Activated CD4-positive, alpha-beta T cell treated with anti-CD3 and anti-CD28 coated beads for 36 hours (primary cell): ENCODE results near the gene NUP50. TPM values are rescaled to one million over a fixed set of nuclear protein-coding genes. Genes with fewer than 3 reads are reported as not detected.
A peak's percentile ranks its signal among the peaks of the same experiment; 100 is the strongest.
"Not testable (repeated sequence)": the region's sequence is repeated elsewhere in the genome, so short reads cannot be mapped to it uniquely, and the experiment has no call there.

Experiments used
- ATAC-seq: fragments of 200-7000 bp; cut with Tn5 transposase; one replicate; pipeline ENCODE4 v1.10.0; 2021; ENCODE audit warnings: mild to moderate bottlenecking, moderate library complexity
- CTCF ChIA-PET: fragments of 350-600 bp; sonication (Branson Sonifier 250); formaldehyde crosslinking; loops from one replicate; lab custom pipeline; 2021; ENCODE audit warnings: antibody characterized with exemption; lab: Charles Lee
- POLR2A ChIA-PET: fragments of 350-600 bp; sonication (Branson Sonifier 250); formaldehyde crosslinking; loops from one replicate; lab custom pipeline; 2021; ENCODE audit warnings: antibody characterized with exemption, inconsistent platforms; lab: Charles Lee
- DNase-seq: peaks from one replicate; pipeline ENCODE4 v3.0.0-alpha.2; 2020
- H3K27ac Mint-ChIP-seq: one replicate; pipeline ENCODE4 v1.8.0; 2021; ENCODE audit warnings: mixed read lengths
- H3K27me3 Mint-ChIP-seq: one replicate; pipeline ENCODE4 v1.8.0; 2021; ENCODE audit warnings: mixed read lengths
- H3K36me3 Mint-ChIP-seq: one replicate; pipeline ENCODE4 v1.8.0; 2021; ENCODE audit warnings: low read depth, mixed read lengths
- H3K4me1 Mint-ChIP-seq: one replicate; pipeline ENCODE4 v1.8.0; 2021; ENCODE audit warnings: mixed read lengths
- H3K4me3 Mint-ChIP-seq: one replicate; pipeline ENCODE4 v1.8.0; 2021; ENCODE audit warnings: mild to moderate bottlenecking, moderate library complexity, mixed read lengths
- H3K9me3 Mint-ChIP-seq: one replicate; pipeline ENCODE4 v1.8.0; 2021; ENCODE audit warnings: low read depth, mixed read lengths
- intact Hi-C, 2 experiments: fragments of 100-400 bp; cut with DNase I in 1 of 2; cut with micrococcal nuclease in 1 of 2; formaldehyde crosslinking; loops; one replicate each; pipeline versions ENCODE4 v1.14.2 to v1.15.1; 2022 to 2024; cut with DNase I, micrococcal nuclease
- total RNA-seq, 2 experiments: library from RNA; stranded (reverse); gene quantifications; one replicate each; pipeline ENCODE4 v1.2.3, GENCODE V29; 2021

Gene NUP50
- total RNA-seq, 2 experiments from 2014 or later: 136 to 141 TPM

DNA sequence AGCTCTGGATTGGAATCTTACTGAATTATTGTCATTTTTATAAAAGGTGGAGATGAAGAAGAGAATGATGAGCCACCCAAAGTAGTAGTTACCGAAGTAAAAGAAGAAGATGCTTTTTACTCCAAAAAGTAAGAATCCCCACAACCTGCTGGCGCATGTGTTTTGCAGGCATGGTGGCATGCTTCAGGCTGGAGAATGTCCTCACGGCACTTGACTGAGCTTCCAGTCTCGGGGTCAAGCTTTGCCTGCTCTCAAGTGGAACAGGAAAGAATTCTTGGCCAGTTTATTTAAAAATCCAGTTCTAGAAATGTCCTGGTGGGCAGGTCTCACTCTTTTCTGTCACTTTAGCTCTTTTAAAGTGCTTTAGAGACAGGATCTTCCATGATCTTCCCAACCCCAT lies 17.5 kb downstream of the NUP50 start:
- H3K27ac Mint-ChIP-seq: peak overlapping the region; percentile 53
- no peak for ATAC-seq
- H3K27me3 Mint-ChIP-seq: no peaks in the 10 kb centered on the region
- peaks cover 53% of the 10 kb centered on the region for H3K4me1 Mint-ChIP-seq
- POLR2A ChIA-PET: interaction anchor here (0.7 kb wide), 1 partner anchor 53 kb away, joined by 3 read pairs; no protein-coding TSS in a partner anchor
- intact Hi-C loops: no loop called here
- H3K36me3 Mint-ChIP-seq: peaks cover 79% of the 10 kb centered on the region
- H3K9me3 Mint-ChIP-seq: no peaks in the 10 kb centered on the region
- CTCF ChIA-PET: no interaction called here
- DNase-seq: no peak
- H3K4me3 Mint-ChIP-seq: no peak overlapping the region

- CTCF ChIA-PET: no interaction called here
- Mint-ChIP-seq H3K9me3 (no peaks in the 10 kb centered on the region), H3K4me3 (no peak overlapping the region), H3K27me3 (no peaks in the 10 kb centered on the region), H3K27ac (peak overlapping the region; percentile 53), H3K36me3 (peaks cover 75% of the 10 kb centered on the region), H3K4me1 (peaks cover 51% of the 10 kb centered on the region)
- POLR2A ChIA-PET: interaction anchor here (0.7 kb wide), 1 partner anchor 52 kb away, joined by 3 read pairs; no protein-coding TSS in a partner anchor
- no peak for ATAC-seq
- DNase-seq: no peak
- intact Hi-C loops: no loop called here
Measured at GRCh38 chr22:45181766-45182165, 18.0 kb downstream of the NUP50 start.

GRCh38 chr22:45183974-45184373 lies 20.2 kb downstream of the NUP50 start:
- Mint-ChIP-seq H3K36me3 (peaks cover 68% of the 10 kb centered on the region), H3K27ac (no peak overlapping the region), H3K27me3 (no peaks in the 10 kb centered on the region), H3K9me3 (no peaks in the 10 kb centered on the region), H3K4me1 (peaks cover 36% of the 10 kb centered on the region), H3K4me3 (no peak overlapping the region)
- ChIA-PET POLR2A (no interaction called here), CTCF (no interaction called here)
- ATAC-seq (no peak), DNase-seq (no peak)
- intact Hi-C loops: no loop called here

DNA sequence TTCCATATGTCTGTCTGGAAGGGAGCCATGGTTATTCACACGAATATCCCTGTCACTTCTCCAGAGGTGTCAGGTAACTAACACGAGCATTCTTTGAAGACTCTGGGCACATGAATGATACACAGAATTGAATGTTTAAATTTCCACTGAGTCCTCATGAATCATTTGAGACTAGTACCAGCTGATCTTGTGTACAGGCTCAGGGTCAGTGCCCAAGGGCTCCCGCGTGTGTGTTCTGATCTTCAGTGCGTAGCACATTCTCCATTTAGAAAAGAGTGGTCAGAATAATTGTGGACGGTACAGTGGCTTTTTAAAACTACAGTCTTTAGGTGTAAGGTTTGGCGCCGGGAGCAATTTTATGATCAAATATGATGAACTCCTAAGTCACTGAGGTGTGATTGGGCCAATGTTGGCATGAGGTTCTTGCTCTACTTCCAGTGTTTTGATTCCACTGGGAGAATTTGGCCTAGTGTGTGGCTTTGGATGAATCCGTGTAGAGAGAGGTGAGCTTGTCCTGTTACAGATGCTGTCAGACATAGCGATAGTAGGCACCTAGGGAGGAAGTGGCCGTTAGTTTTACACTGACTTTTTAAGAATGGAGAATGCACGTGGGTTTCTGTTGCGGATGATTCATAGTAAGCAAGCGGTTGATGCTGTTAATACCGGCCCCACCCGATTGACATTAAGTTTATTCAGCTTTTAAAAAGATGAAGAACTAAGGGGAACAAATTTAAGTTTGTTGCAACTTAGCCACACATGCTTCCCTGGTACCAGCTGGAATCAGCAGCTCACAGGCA lies 22.2 kb downstream of the NUP50 start:
- intact Hi-C loops: no loop called here
- Mint-ChIP-seq H3K27me3 (no peaks in the 10 kb centered on the region), H3K36me3 (peaks cover 51% of the 10 kb centered on the region), H3K4me3 (no peak overlapping the region), H3K27ac (peak overlapping the region; percentile 69), H3K9me3 (no peaks in the 10 kb centered on the region), H3K4me1 (peaks cover 19% of the 10 kb centered on the region)
- ChIA-PET CTCF (interaction anchor here (0.6 to 1.6 kb wide), 4 partner anchors 13 to 930 kb away, joined by 3 to 4 read pairs (median 3); no protein-coding TSS in a partner anchor), POLR2A (interaction anchor here (1.9 kb wide), 1 partner anchor 9 kb away, joined by 4 read pairs; no protein-coding TSS in a partner anchor)
- ATAC-seq: peak; percentile 80
- peak; percentile 26 for DNase-seq

GRCh38 chr22:45187891-45188290 lies 24.2 kb downstream of the NUP50 start:
- DNase-seq: no peak
- ChIA-PET CTCF (no interaction called here), POLR2A (no interaction called here)
- H3K27ac Mint-ChIP-seq: peak overlapping the region; percentile 12
- no peaks in the 10 kb centered on the region for H3K27me3 Mint-ChIP-seq
- H3K4me3 Mint-ChIP-seq: no peak overlapping the region
- no peak for ATAC-seq
- H3K4me1 Mint-ChIP-seq: peaks cover 9% of the 10 kb centered on the region
- peaks cover 39% of the 10 kb centered on the region for H3K36me3 Mint-ChIP-seq
- no peaks in the 10 kb centered on the region for H3K9me3 Mint-ChIP-seq
- intact Hi-C loops: no loop called here

DNA sequence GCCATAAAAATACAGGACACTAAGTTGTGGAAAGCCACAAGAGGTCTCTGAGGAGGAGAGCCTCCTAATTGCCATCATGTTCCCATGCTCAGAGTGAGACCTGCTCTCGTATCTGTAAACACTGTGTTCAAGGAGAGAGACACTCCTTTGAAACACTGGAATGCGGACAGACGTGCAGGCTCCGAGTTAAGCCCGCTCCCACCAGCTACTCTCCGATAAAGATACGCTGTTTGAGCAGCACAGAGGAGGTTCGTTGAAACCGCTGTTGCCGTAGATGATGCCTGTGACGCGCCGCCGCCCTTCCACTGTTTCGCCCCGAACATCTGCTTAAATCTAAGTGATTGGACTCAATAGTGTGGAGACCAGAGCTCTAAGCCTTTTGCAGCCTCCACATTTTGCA lies 25.1 kb downstream of the NUP50 start:
- intact Hi-C loops: no loop called here
- ChIA-PET CTCF (interaction anchor here (0.7 kb wide), 1 partner anchor 368 kb away, joined by 3 read pairs; no protein-coding TSS in a partner anchor), POLR2A (no interaction called here)
- Mint-ChIP-seq H3K27me3 (no peaks in the 10 kb centered on the region), H3K4me1 (peaks cover 9% of the 10 kb centered on the region), H3K4me3 (no peak overlapping the region), H3K36me3 (peaks cover 33% of the 10 kb centered on the region), H3K9me3 (no peaks in the 10 kb centered on the region), H3K27ac (no peak overlapping the region)
- no peak for ATAC-seq
- DNase-seq: no peak

DNA sequence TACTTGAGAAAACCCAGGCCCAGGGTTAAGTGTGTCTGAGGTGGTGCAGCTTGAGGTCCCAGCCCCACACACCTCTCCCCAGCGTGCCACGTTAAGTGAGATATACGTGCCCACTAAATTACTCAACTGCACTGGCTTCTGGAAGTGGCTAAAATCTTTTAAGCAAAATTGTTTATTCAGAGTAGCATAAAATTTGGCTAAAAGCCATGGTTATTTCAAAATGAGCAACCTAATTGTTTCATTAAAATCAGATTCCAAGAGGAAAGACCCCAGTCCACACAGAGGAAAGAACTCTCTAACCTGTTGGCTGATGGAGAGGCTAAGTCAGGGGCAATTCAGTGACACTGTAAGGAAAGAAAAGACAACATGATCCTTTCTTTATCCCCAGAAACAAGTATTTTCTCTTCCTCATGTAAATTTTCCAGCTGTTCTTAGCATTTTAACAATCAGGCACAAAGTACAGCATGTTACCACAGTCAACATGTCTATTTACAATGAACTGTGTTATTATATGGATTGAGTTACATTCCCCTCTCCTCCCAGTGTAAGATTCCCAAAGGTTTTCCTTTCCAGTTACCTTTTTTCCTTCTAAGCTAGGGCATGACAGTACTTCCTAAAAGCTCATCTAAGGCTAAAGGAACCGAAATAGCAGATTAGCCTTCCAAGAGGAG lies 26.6 kb downstream of the NUP50 start:
- ChIA-PET POLR2A (no interaction called here), CTCF (interaction anchor here (0.6 kb wide), 1 partner anchor 272 kb away, joined by 4 read pairs; no protein-coding TSS in a partner anchor)
- intact Hi-C loops: no loop called here
- Mint-ChIP-seq H3K4me3 (no peak overlapping the region), H3K27ac (no peak overlapping the region), H3K9me3 (no peaks in the 10 kb centered on the region), H3K36me3 (peaks cover 17% of the 10 kb centered on the region), H3K27me3 (no peaks in the 10 kb centered on the region), H3K4me1 (peaks cover 9% of the 10 kb centered on the region)
- no peak for DNase-seq
- no peak for ATAC-seq

DNA sequence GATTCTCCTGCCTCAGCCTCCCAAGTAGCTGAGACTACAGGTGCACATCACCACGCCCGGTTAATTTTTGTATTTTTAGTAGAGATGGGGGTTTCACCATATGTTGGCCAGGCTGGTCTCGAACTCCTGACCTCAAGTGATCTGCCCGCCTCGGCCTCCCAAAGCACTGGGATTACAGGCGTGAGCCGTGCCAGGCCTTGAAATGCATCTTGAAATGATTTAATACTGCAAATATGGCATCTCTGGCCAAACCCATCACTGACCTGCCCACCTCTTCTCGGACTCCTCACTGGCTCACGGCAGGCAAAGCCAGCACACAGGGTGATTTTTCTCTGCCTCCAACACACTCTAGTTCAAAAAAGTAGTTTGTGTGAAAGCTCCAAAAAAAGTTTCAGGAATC lies 28.0 kb downstream of the NUP50 start:
- POLR2A ChIA-PET, intact Hi-C loops: not testable (repeated sequence)
- H3K36me3 Mint-ChIP-seq: peaks cover 13% of the 10 kb centered on the region

DNA sequence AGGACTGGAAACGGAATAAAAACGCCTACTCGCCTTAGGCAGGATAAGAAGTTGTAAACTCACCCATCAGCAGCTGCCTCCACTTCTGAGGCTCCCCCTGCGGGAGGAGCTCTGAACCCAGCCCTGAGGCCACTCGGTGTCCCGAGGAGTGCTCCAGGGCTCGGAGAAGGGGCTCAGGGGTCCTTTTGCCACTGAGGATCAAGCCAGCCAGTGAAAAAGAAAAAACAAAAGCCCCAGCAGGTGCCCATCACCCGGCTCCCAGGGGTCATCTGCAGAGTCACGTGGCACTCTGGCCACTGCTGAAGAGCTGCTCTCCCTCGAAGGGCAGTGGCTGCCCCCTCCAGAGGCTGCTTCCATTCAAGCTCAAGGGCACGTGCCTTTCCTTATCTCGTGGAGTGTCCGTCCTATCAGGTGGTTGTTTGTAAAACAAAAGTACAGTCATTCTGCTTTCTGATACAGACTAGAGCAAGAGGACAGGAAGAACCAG lies 29.0 kb downstream of the NUP50 start:
- no peak for ATAC-seq
- no peak overlapping the region for H3K4me3 Mint-ChIP-seq
- POLR2A ChIA-PET: no interaction called here
- no peaks in the 10 kb centered on the region for H3K27me3 Mint-ChIP-seq
- no peaks in the 10 kb centered on the region for H3K4me1 Mint-ChIP-seq
- H3K36me3 Mint-ChIP-seq: peaks cover 7% of the 10 kb centered on the region
- CTCF ChIA-PET: interaction anchor here (0.8 kb wide), 1 partner anchor 43 kb away, joined by 4 read pairs; no protein-coding TSS in a partner anchor
- H3K9me3 Mint-ChIP-seq: no peaks in the 10 kb centered on the region
- no peak overlapping the region for H3K27ac Mint-ChIP-seq
- DNase-seq: no peak
- intact Hi-C loops: no loop called here

More for the DNA sequence above, 28.0 kb downstream of the NUP50 start:
- not testable (repeated sequence) for H3K27me3 Mint-ChIP-seq, H3K4me1 Mint-ChIP-seq, H3K27ac Mint-ChIP-seq, DNase-seq, H3K4me3 Mint-ChIP-seq, H3K9me3 Mint-ChIP-seq, ATAC-seq
- CTCF ChIA-PET: interaction anchor here (0.8 to 1.0 kb wide), 2 partner anchors 9 to 15 kb away, joined by 3 read pairs; no protein-coding TSS in a partner anchor

DNA sequence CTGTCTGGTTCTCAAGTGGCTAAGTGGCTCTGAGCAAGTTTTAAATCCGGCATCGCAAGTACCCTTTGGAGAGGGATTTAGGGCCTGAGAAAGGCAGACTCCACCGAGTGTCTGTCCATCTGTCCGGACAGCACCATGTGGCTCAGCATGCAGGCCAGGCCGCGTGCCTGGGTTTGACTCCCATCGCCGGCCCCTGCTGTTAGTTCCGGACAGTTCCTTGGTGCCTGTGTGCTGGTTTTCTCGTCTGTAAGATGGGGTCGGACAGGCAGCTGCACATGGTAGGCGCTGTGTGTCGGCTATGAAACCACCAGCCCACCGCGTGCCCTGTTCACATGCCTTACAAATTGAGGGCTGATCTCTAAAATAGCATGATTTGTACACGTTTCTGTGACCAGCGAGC lies 31.0 kb downstream of the NUP50 start:
- CTCF ChIA-PET: no interaction called here
- Mint-ChIP-seq H3K4me1 (no peaks in the 10 kb centered on the region), H3K9me3 (no peaks in the 10 kb centered on the region), H3K27ac (no peak overlapping the region), H3K36me3 (peaks cover 4% of the 10 kb centered on the region), H3K4me3 (no peak overlapping the region), H3K27me3 (no peaks in the 10 kb centered on the region)
- intact Hi-C loops: no loop called here
- DNase-seq (no peak), ATAC-seq (no peak)
- POLR2A ChIA-PET: no interaction called here

GRCh38 chr22:45195616-45196015 lies 31.9 kb downstream of the NUP50 start:
- Mint-ChIP-seq H3K4me1 (no peaks in the 10 kb centered on the region), H3K36me3 (peaks cover 6% of the 10 kb centered on the region), H3K27me3 (no peaks in the 10 kb centered on the region), H3K9me3 (no peaks in the 10 kb centered on the region), H3K4me3 (no peak overlapping the region), H3K27ac (no peak overlapping the region)
- intact Hi-C loops: no loop called here
- DNase-seq (no peak), ATAC-seq (no peak)
- ChIA-PET CTCF (no interaction called here), POLR2A (no interaction called here)
